Forelimb muscle (tissue), 1 donor: Measurements from ENCODE around the gene CNNM4. TPM values are rescaled to one million over a fixed set of nuclear protein-coding genes. Genes with fewer than 3 reads are reported as not detected.

Source experiments
- DNase-seq: peaks from one replicate; pipeline ENCODE4 v3.0.0-alpha.2; 2013; ENCODE audit warnings: low read depth
- polyA plus RNA-seq: library from polyadenylated mRNA; unstranded; fragments of 120-200 nt; gene quantifications from one replicate; pipeline ENCODE4 v1.2.1, GENCODE V29; 2013; ENCODE audit not compliant: insufficient read length

The CNNM4 gene
- polyA plus RNA-seq, 1 donor, result 37.0 TPM

GRCh38 chr2:96859099-96859649, 98.5 kb downstream of the CNNM4 start:
- no peak for DNase-seq

- DNase-seq, result no peak
Measured at GRCh38 chr2:96859681-96860064, 99.0 kb downstream of the CNNM4 start.

- no peak for DNase-seq
Measured at GRCh38 chr2:96860065-96861029, 99.6 kb downstream of the CNNM4 start.

GRCh38 chr2:96861074-96861473, 100.4 kb downstream of the CNNM4 start:
- DNase-seq, result no peak

Other genes starting within 250 kb of the CNNM4 start
- 45.3 TPM for gene ARID5A, start 224.2 kb upstream of the CNNM4 start, polyA plus RNA-seq
- 32.4 TPM for gene KANSL3, start 122.6 kb upstream of the CNNM4 start, polyA plus RNA-seq
- 3.4 TPM for gene FER1L5, start 118.1 kb upstream of the CNNM4 start, polyA plus RNA-seq
- gene LMAN2L, start 20.8 kb upstream of the CNNM4 start, polyA plus RNA-seq, result 25.4 TPM
- 21.6 TPM for gene CNNM3, start 55.4 kb downstream of the CNNM4 start, polyA plus RNA-seq
- gene ANKRD23, start 83.1 kb downstream of the CNNM4 start, polyA plus RNA-seq, result 21.3 TPM
- 7.5 TPM for gene ANKRD39, start 97.1 kb downstream of the CNNM4 start, polyA plus RNA-seq
- 30.4 TPM for gene SEMA4C, start 109.2 kb downstream of the CNNM4 start, polyA plus RNA-seq
- 1.8 TPM for gene FAM178B, start 225.7 kb downstream of the CNNM4 start, polyA plus RNA-seq